Gastrocnemius medialis (tissue), 4 donors: ENCODE measurements around the gene DOK5. TPM values are rescaled to one million over a fixed set of nuclear protein-coding genes. Genes with fewer than 3 reads are reported as not detected.

ENCODE experiments used
- ATAC-seq, 2 donors: fragments of 150-250 bp; one replicate each; pipeline ENCODE4 v1.9.1; 2016
- DNase-seq, 2 donors: peaks; one replicate each; pipeline ENCODE4 v3.0.0-alpha.2; 2019
- H3K27ac ChIP-seq, 4 donors: fragments of 200-600 bp; sonication (generic); 1 replicate in 1 of 4; 2 replicates in 3 of 4; pipeline ENCODE4 v1.5.1; 2016 to 2018; ENCODE audit warnings: mild to moderate bottlenecking in 2 of 4, moderate library complexity in 1 of 4
- H3K27me3 ChIP-seq, 3 donors: fragments of 200-600 bp; sonication (generic) in 2 of 3; 1 replicate in 1 of 3; 2 replicates in 2 of 3; pipeline versions ENCODE4 v1.5.1 to v1.6.0; 2016 to 2019; ENCODE audit warnings: mild to moderate bottlenecking in 1 of 3, moderate library complexity in 1 of 3
- H3K36me3 ChIP-seq, 2 donors: fragments of 200-600 bp; sonication (generic) in 1 of 2; one replicate each; pipeline ENCODE4 v1.5.1; 2017 to 2018
- H3K4me1 ChIP-seq, 2 donors: fragments of 200-600 bp; sonication (generic) in 1 of 2; one replicate each; pipeline ENCODE4 v1.5.1; 2016 to 2017; ENCODE audit warnings: mild to moderate bottlenecking in 2 of 2
- H3K4me3 ChIP-seq, 4 donors: fragments of 200-600 bp; sonication (generic) in 3 of 4; 1 replicate in 1 of 4; 2 replicates in 3 of 4; pipeline ENCODE4 v1.5.1; 2016 to 2019; ENCODE audit warnings: mild to moderate bottlenecking in 2 of 4
- H3K9me3 ChIP-seq, 3 donors: fragments of 200-600 bp; sonication (generic) in 2 of 3; 1 replicate in 1 of 3; 2 replicates in 2 of 3; pipeline ENCODE4 v1.5.1; 2016 to 2019
- CTCF ChIP-seq, 5 experiments: fragments of 450-650 bp in 3 of 5; fragments of 200-600 bp in 2 of 5; sonication (generic) in 2 of 5; IDR thresholded peaks in 4 of 5; conservative IDR thresholded peaks in 1 of 5; 1 replicate in 4 of 5; 2 replicates in 1 of 5; pipeline ENCODE4 v1.5.1; 2016 to 2019; ENCODE audit warnings: antibody characterized with exemption in 5 of 5, mild to moderate bottlenecking in 3 of 5, moderate library complexity in 3 of 5
- POLR2A ChIP-seq, 2 donors: fragments of 450-650 bp; IDR thresholded peaks; one replicate each; pipeline ENCODE4 v1.6.1; 2017; ENCODE audit warnings: antibody characterized with exemption in 2 of 2, mild to moderate bottlenecking in 2 of 2, moderate library complexity in 2 of 2
- in situ Hi-C, 4 donors: fragments of 200-750 bp; cut with MboI; loops; one replicate each; pipeline versions ENCODE4 v1.15.0 to v1.8.0; 2017; ENCODE audit warnings: low sequenced_read_pairs in 4 of 4
- intact Hi-C: fragments of 100-400 bp; cut with DNase I; formaldehyde crosslinking; loops from one replicate; pipeline ENCODE4 v1.15.1; 2023; ENCODE audit warnings: low total_unique reads
- total RNA-seq, 4 donors: library from RNA; depleted of rRNA; stranded (reverse); fragments of >200 nt; gene quantifications; one replicate each; pipeline versions ENCODE4 v1.1.0 to v1.2.3, GENCODE V29; 2016

DOK5 gene
- total RNA-seq, 4 donors from 2014 or later, result 1.2 to 12.7 (median 7.4) TPM

- Histone ChIP-seq H3K27me3 (no peaks in the 10 kb centered on the region), H3K4me1 (no peaks in the 10 kb centered on the region), H3K36me3 (no peaks in the 10 kb centered on the region), H3K4me3 (no peak overlapping the region), H3K27ac (no peak overlapping the region), H3K9me3 (no peaks in the 10 kb centered on the region)
- no peak for DNase-seq
- in situ Hi-C loops (loop anchor here (5.0 to 25.0 kb wide), 5 partner anchors 178 to 546 kb away; no protein-coding TSS in a partner anchor), intact Hi-C loops (no loop called here)
- no peak for ATAC-seq
- TF ChIP-seq POLR2A (IDR thresholded peaks at IDR 0.05) (no peak), CTCF (IDR thresholded peaks at IDR 0.05 in 4 of 5, conservative IDR thresholded peaks at IDR 0.05 in 1 of 5) (no peak)
Observed at GRCh38 chr20:54640800-54641199, 165.4 kb downstream of the DOK5 start.

- H3K36me3 ChIP-seq, result no peaks in the 10 kb centered on the region
- DNase-seq, result no peak
- no peaks in the 10 kb centered on the region for H3K4me1 ChIP-seq
- no peak for ATAC-seq
- intact Hi-C loops (no loop called here), in situ Hi-C loops (loop anchor here (5.0 to 25.0 kb wide), 5 partner anchors 181 to 548 kb away; no protein-coding TSS in a partner anchor)
- TF ChIP-seq CTCF (IDR thresholded peaks at IDR 0.05 in 4 of 5, conservative IDR thresholded peaks at IDR 0.05 in 1 of 5) (no peak), POLR2A (IDR thresholded peaks at IDR 0.05) (no peak)
- no peaks in the 10 kb centered on the region for H3K27me3 ChIP-seq
- H3K4me3 ChIP-seq, result no peak overlapping the region
- no peak overlapping the region for H3K27ac ChIP-seq
- H3K9me3 ChIP-seq, result no peaks in the 10 kb centered on the region
Observed at GRCh38 chr20:54642864-54643667, 167.7 kb downstream of the DOK5 start.

- ATAC-seq, result no peak
- no peak for TF ChIP-seq POLR2A (IDR thresholded peaks at IDR 0.05)
- TF ChIP-seq CTCF (IDR thresholded peaks at IDR 0.05 in 4 of 5, conservative IDR thresholded peaks at IDR 0.05 in 1 of 5), result no peak
- no peak for DNase-seq
- Histone ChIP-seq H3K4me3 (no peak overlapping the region), H3K27me3 (no peaks in the 10 kb centered on the region), H3K4me1 (no peaks in the 10 kb centered on the region), H3K36me3 (no peaks in the 10 kb centered on the region), H3K27ac (no peak overlapping the region), H3K9me3 (no peaks in the 10 kb centered on the region)
- in situ Hi-C loops, result loop anchor here (5.0 to 25.0 kb wide), 5 partner anchors 181 to 549 kb away; no protein-coding TSS in a partner anchor
- intact Hi-C loops, result no loop called here
Observed at GRCh38 chr20:54643761-54644160, 168.4 kb downstream of the DOK5 start.

GRCh38 chr20:54645445-54646155, 170.2 kb downstream of the DOK5 start:
- H3K27me3 ChIP-seq, result no peaks in the 10 kb centered on the region
- in situ Hi-C loops (loop anchor here (5.0 to 25.0 kb wide), 5 partner anchors 183 to 551 kb away; no protein-coding TSS in a partner anchor), intact Hi-C loops (loop anchor here (2.0 to 5.0 kb wide), 2 partner anchors 423 to 549 kb away; no protein-coding TSS in a partner anchor)
- H3K4me1 ChIP-seq, result no peaks in the 10 kb centered on the region
- H3K4me3 ChIP-seq, result no peak overlapping the region
- no peak for DNase-seq
- ATAC-seq, result no peak
- no peaks in the 10 kb centered on the region for H3K9me3 ChIP-seq
- no peak overlapping the region for H3K27ac ChIP-seq
- no peaks in the 10 kb centered on the region for H3K36me3 ChIP-seq
- no peak for TF ChIP-seq CTCF (IDR thresholded peaks at IDR 0.05 in 4 of 5, conservative IDR thresholded peaks at IDR 0.05 in 1 of 5)
- no peak for TF ChIP-seq POLR2A (IDR thresholded peaks at IDR 0.05)
